ENCODE data around the gene CDV3.
"Not testable (repeated sequence)": the region's sequence is repeated elsewhere in the genome, so short reads cannot be mapped to it uniquely, and the experiment has no call there.

Gene CDV3

GRCh38 chr3:133535971-133536881, 37.3 kb upstream of the CDV3 start:
- TF ChIP-seq CTCF (IDR thresholded peaks at IDR 0.05; ENCODE audit: low read length, missing control alignments), result no peak
- DNase-seq (ENCODE audit: low read depth), result peak; percentile 95
- H3K4me3 ChIP-seq (replicated peaks; ENCODE audit: low read depth, low read length), result peak overlapping the region; percentile 29

GRCh38 chr3:133537131-133537530, 36.4 kb upstream of the CDV3 start:
- DNase-seq (ENCODE audit: low read depth); H3K4me3 ChIP-seq (replicated peaks; ENCODE audit: low read depth, low read length): not testable (repeated sequence)

- no peak overlapping the region for H3K4me3 ChIP-seq (replicated peaks; ENCODE audit: low read depth, low read length)
- TF ChIP-seq CTCF (IDR thresholded peaks at IDR 0.05; ENCODE audit: low read length, missing control alignments), result no peak
- DNase-seq (ENCODE audit: low read depth), result no peak
These were observed 35.3 kb upstream of the CDV3 start for GRCh38 chr3:133538154-133538553.

- TF ChIP-seq CTCF (IDR thresholded peaks at IDR 0.05; ENCODE audit: low read length, missing control alignments), result no peak
- no peak overlapping the region for H3K4me3 ChIP-seq (replicated peaks; ENCODE audit: low read depth, low read length)
- peak; percentile 76 for DNase-seq (ENCODE audit: low read depth)
These were observed 32.4 kb upstream of the CDV3 start for GRCh38 chr3:133540896-133541674.

- no peak overlapping the region for H3K4me3 ChIP-seq (replicated peaks; ENCODE audit: low read depth, low read length)
- TF ChIP-seq CTCF (IDR thresholded peaks at IDR 0.05; ENCODE audit: low read length, missing control alignments), result no peak
- DNase-seq (ENCODE audit: low read depth), result no peak
These were observed 30.6 kb upstream of the CDV3 start for GRCh38 chr3:133542871-133543270.

- not testable (repeated sequence) for DNase-seq (ENCODE audit: low read depth); H3K4me3 ChIP-seq (replicated peaks; ENCODE audit: low read depth, low read length)
These were observed 28.5 kb upstream of the CDV3 start for GRCh38 chr3:133544983-133545382.

- H3K4me3 ChIP-seq (replicated peaks; ENCODE audit: low read depth, low read length), result no peak overlapping the region
- DNase-seq (ENCODE audit: low read depth), result peak; percentile 75
- TF ChIP-seq CTCF (IDR thresholded peaks at IDR 0.05; ENCODE audit: low read length, missing control alignments), result no peak
These were observed 25.9 kb upstream of the CDV3 start for GRCh38 chr3:133547432-133548041.
